SK-MEL-5 (cell line): ENCODE measurements around the gene FBXO42. TPM values are rescaled to one million over a fixed set of nuclear protein-coding genes. Genes with fewer than 3 reads are reported as not detected.

Experiments used
- DNase-seq: peaks from one replicate; pipeline ENCODE4 v3.0.0-alpha.2; 2016; ENCODE audit warnings: low read depth, low spot score
- in situ Hi-C: cut with HindIII; loops from 2 replicates; pipeline ENCODE4 v1.10.0; 2016; ENCODE audit warnings: low sequenced_read_pairs, high pct_unique_total_duplicates, low pct_unique_long_range_greater_than_20kb
- small RNA-seq, 2 experiments: library from RNA; depleted of rRNA; stranded (forward); fragments of <200 nt; gene quantifications; one replicate each; pipeline ENCODE3, GENCODE V24; 2014
- total RNA-seq: library from RNA; depleted of rRNA; stranded (reverse); fragments of >200 nt; shearing (Covaris generic); gene quantifications from 2 replicates; pipeline ENCODE4 v1.2.3, GENCODE V29; 2014; rRNA removed

The FBXO42 gene
- total RNA-seq, 1 experiment from 2014 or later, result 11.4 TPM

- in situ Hi-C loops, result no loop called here
- DNase-seq, result no peak
Observed at GRCh38 chr1:16205891-16206546, 146.3 kb downstream of the FBXO42 start.

GRCh38 chr1:16205334-16205671 lies 147.0 kb downstream of the FBXO42 start:
- no peak for DNase-seq
- in situ Hi-C loops, result no loop called here

GRCh38 chr1:16204634-16205333 lies 147.5 kb downstream of the FBXO42 start:
- peak; percentile 32 for DNase-seq
- in situ Hi-C loops, result no loop called here

- no peak for DNase-seq
- in situ Hi-C loops, result no loop called here
Observed at GRCh38 chr1:16204216-16204615, 148.1 kb downstream of the FBXO42 start.

DNA sequence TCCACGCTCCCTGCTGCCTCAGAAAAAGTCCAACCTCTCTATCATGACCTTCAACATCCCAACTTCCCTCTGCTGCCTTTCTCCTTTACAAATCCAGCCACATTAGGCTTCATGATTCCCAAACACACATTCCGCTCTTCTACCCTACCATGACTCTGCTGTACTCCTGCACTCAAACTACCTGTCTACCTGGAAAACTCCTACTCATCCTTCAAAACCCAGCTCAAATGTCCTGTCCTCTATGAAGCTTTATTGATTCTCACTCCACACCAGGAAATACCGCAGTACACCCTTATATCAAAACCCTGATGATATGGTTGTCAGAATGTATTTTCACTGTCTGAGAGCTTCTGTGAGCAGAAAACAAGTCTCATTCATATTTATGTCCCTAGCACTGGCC lies 148.7 kb downstream of the FBXO42 start:
- DNase-seq, result no peak
- in situ Hi-C loops, result no loop called here

DNA sequence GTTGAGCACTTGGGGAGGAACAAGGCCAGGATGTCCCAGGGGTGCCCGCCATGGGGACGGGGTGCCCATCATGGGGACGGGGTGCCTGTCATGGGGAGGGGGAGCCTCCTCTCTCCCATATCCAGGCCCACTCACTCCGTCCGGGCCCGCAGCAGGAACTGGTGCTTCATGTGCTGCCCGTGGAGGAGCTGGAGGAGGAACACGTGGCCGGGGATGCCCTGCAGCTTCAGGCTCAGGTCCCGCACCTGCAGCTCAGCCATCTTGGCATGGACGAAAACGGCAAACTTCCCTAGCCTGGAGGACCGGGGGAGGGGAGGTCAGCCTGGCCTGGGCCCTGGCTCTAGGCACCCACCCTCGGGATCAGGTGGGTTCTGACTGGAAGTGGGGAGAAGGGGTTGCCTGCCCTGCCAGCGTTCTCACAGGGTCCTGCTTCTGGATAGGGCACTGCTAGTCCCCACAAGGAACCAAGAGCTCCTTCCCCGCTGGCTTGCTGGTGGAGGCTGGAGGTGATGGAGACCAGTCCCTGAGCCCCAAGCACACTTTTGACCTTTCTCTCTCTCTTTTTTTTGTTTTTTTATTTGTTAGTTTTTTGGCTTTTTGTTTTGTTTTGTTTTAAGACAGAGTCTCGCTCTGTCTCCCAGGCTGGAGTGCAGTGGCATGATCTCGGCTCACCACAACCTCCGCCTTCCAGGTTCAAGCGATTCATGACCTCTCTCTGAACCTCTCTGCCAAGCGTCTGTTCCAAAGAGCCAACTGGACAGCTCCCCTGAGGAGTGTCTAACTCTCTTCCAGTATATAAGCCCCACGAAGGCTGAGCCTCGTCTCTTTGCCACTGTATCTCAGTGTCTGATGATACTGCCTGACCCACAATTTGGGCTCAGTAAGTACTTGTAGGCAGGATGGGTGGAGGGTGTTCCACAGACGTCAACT lies 149.7 kb downstream of the FBXO42 start:
- in situ Hi-C loops, result no loop called here

GRCh38 chr1:16199700-16200099 lies 152.6 kb downstream of the FBXO42 start:
- in situ Hi-C loops, result no loop called here
- DNase-seq, result no peak

More for the DNA sequence above, 149.7 kb downstream of the FBXO42 start:
- DNase-seq, result no peak

GRCh38 chr1:16199157-16199501 lies 153.2 kb downstream of the FBXO42 start:
- no peak for DNase-seq
- in situ Hi-C loops, result no loop called here

GRCh38 chr1:16198444-16199156 lies 153.7 kb downstream of the FBXO42 start:
- no peak for DNase-seq
- in situ Hi-C loops, result no loop called here

GRCh38 chr1:16196874-16197273 lies 155.4 kb downstream of the FBXO42 start:
- in situ Hi-C loops, result no loop called here
- DNase-seq, result no peak

Small RNA genes lying within 50 kb of the gene (small RNA-seq; reads per million reads assigned to genes)
- gene MT1XP1, result 0 reads per million in 2 experiments

Other genes with a start within 250 kb of the FBXO42 start
- 2.5 and 5.0 TPM in 2 replicates for gene EPHA2, start 196.4 kb downstream of the FBXO42 start, total RNA-seq
- gene ARHGEF19, start 139.8 kb downstream of the FBXO42 start, total RNA-seq, result 1.6 and 2.6 TPM in 2 replicates
- gene CPLANE2, start 115.3 kb downstream of the FBXO42 start, total RNA-seq, result 4.9 and 7.1 TPM in 2 replicates
- 79.2 and 89.6 TPM in 2 replicates for gene SZRD1, start 14.8 kb upstream of the FBXO42 start, total RNA-seq
- 0.08 TPM in 1 of 2 replicates, not detected in the other for gene SPATA21, start 84.9 kb upstream of the FBXO42 start, total RNA-seq
- gene NECAP2, start 88.2 kb upstream of the FBXO42 start, total RNA-seq, result 36.2 and 40.7 TPM in 2 replicates
- under 0.01 TPM in 1 of 2 replicates, not detected in the other for gene RNU1-1, start 161.8 kb upstream of the FBXO42 start, total RNA-seq